AG09309 (cell line): ENCODE measurements around the gene PRKRIP1.

Experiments used
- DNase-seq: peaks from one replicate; pipeline ENCODE4 v3.0.0-alpha.2; 2010; ENCODE audit warnings: low read depth
- H3K4me3 ChIP-seq: 2 replicates; pipeline ENCODE4 v1.5.1; 2011; ENCODE audit warnings: mild to moderate bottlenecking, low read depth, low read length, moderate library complexity; ENCODE audit not compliant: control insufficient read depth
- TF ChIP-seq, protein P1 (sequence below): IDR thresholded peaks from 2 replicates; pipeline ENCODE4 v1.5.1; 2011; ENCODE audit warnings: mild to moderate bottlenecking, low read depth, low read length, inconsistent platforms; ENCODE audit not compliant: insufficient read depth, control insufficient read depth; ENCODE audit errors: missing control alignments

The PRKRIP1 gene

DNA sequence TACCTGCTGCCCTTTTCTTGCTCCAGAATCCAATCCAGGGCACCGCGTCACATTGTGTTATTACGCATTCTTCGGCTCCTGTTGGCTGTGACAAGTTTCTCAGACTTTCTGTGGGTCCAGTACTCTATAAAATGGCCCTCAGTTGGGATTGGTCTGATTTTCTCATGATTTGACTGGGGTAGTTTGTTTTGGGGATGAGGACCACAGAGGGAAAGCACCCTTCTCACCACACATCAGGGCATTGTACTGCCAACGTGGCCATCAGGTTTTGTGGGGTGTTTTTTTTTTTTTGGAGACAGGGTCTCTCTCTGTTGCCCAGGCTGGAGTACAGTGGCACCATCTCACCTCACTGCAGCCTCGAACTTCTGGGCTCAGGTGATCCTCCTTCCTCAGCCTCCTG is 20.2 kb downstream of the PRKRIP1 start:
- no peak overlapping the region for H3K4me3 ChIP-seq
- no peak for DNase-seq
- TF ChIP-seq, protein P1, sequence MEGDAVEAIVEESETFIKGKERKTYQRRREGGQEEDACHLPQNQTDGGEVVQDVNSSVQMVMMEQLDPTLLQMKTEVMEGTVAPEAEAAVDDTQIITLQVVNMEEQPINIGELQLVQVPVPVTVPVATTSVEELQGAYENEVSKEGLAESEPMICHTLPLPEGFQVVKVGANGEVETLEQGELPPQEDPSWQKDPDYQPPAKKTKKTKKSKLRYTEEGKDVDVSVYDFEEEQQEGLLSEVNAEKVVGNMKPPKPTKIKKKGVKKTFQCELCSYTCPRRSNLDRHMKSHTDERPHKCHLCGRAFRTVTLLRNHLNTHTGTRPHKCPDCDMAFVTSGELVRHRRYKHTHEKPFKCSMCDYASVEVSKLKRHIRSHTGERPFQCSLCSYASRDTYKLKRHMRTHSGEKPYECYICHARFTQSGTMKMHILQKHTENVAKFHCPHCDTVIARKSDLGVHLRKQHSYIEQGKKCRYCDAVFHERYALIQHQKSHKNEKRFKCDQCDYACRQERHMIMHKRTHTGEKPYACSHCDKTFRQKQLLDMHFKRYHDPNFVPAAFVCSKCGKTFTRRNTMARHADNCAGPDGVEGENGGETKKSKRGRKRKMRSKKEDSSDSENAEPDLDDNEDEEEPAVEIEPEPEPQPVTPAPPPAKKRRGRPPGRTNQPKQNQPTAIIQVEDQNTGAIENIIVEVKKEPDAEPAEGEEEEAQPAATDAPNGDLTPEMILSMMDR, result no peak

- DNase-seq, result no peak
- TF ChIP-seq, protein P1, result no peak
- H3K4me3 ChIP-seq, result no peak overlapping the region
These were observed 20.9 kb downstream of the PRKRIP1 start for GRCh38 chr7:102417105-102417504.

DNA sequence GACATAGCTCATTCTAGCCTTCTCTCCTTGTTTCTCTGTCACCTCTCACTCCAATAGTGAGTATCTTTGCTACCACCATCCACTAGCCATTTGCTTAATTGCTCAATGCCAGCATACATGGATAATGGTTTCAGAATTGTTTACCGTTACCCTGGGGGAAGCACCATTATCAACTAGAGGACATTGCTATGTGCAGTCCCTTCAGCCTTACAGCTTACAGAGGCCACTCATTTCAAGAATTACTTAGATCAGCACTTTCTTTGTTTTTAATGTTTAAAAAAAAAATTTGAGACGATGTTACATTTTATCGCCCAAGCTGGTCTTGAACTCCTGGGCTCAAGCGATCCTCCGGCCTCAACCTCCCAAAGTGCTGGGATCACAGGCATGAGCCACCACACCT is 22.4 kb downstream of the PRKRIP1 start:
- H3K4me3 ChIP-seq, result no peak overlapping the region
- TF ChIP-seq, protein P1, result no peak
- no peak for DNase-seq

DNA sequence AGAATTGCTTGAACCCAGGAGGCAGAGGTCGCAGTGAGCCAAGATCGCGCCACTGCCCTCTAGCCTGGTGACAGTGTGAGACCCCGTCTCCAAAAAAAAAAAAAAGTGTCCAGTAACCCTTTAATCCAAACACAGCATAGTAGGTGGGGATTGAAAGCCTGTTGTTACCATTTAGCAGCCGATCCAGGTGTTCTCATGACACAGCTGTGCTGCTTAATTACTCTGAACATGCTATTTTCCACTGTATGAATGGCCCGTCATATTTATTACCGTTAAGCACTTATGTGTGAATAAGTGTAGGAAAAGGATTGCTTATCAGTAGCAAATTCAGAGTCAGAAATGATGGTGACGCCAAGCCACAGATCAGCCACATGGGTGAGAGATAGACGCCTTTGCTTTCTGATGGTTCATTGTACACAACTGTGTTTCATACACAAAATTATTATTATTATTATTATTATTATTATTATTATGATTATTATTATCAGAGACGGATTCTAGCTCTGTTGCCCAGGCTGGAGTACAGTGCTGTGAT is 25.6 kb downstream of the PRKRIP1 start:
- no peak for DNase-seq
- TF ChIP-seq, protein P1, result no peak
- no peak overlapping the region for H3K4me3 ChIP-seq

DNA sequence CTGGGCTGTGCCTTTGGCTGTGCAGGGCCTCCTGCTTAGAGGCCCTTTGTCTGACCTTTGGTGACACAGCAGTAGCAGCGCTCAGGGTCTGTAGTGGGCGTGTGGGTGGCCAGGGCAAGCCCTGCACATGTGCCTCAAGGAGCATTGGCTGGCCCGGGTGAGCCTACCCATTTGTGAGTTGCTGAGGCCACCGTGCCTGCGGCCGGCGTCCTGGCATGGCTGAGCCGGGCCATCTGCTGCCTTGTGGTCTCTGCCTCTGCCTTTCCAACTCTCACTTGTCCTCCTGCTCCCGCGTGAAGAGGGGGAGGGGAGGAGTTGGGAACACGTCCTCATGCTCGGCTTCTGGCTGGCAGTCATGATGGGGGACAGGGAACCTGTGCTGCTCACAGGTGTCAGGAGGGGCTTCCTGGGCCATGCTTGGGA is 28.0 kb downstream of the PRKRIP1 start:
- TF ChIP-seq, protein P1, result no peak
- DNase-seq, result no peak
- H3K4me3 ChIP-seq, result no peak overlapping the region

- TF ChIP-seq, protein P1, result no peak
- no peak overlapping the region for H3K4me3 ChIP-seq
- no peak for DNase-seq
These were observed 28.6 kb downstream of the PRKRIP1 start for GRCh38 chr7:102424787-102425218.
